A549 (cell line): ENCODE data around the gene BPIFB4. TPM values are rescaled to one million over a fixed set of nuclear protein-coding genes. Genes with fewer than 3 reads are reported as not detected.

Experiments used
- ATAC-seq, 2 experiments: fragments of 200-7000 bp in 1 of 2; fragments of >200 bp in 1 of 2; cut with Nextera tagmentation in 1 of 2; cut with Tn5 transposase in 1 of 2; 3 replicates each; pipeline versions ENCODE4 v1.8.0 to v1.9.1; 2018 to 2020; ENCODE audit warnings: mild to moderate bottlenecking in 1 of 2, moderate library complexity in 1 of 2
- CTCF ChIA-PET: fragments of 300-600 bp; sonication (Branson Sonifier 250); formaldehyde crosslinking; extraction: SDS; loops from one replicate; lab custom pipeline; 2021; ENCODE audit warnings: antibody characterized with exemption, inconsistent platforms; lab: Yijun Ruan, JAX
- POLR2A ChIA-PET: fragments of 350-600 bp; formaldehyde crosslinking; extraction: SDS; loops from one replicate; lab custom pipeline; 2021; ENCODE audit warnings: antibody characterized with exemption, inconsistent platforms; lab: Yijun Ruan, JAX
- DNase-seq, 2 experiments: peaks; one replicate each; pipeline versions ENCODE4 v3.0.0 to v3.0.0-alpha.2; 2011 to 2016; ENCODE audit warnings: low read depth in 1 of 2, low spot score in 1 of 2
- FAIRE-seq: peaks from 2 replicates; lab custom pipeline; 2011; peaks lifted over from hg19 to GRCh38; lab: Jason Lieb, UNC
- H3K27ac ChIP-seq, 2 experiments: fragments of >200 bp; sonication (Bioruptor Twin); formaldehyde crosslinking; 3 replicates each; pipeline ENCODE4 v1.5.1; 2016 to 2017
- H3K4me1 ChIP-seq: fragments of >200 bp; sonication (Bioruptor Twin); formaldehyde crosslinking; 3 replicates; pipeline ENCODE4 v1.6.1; 2016
- H3K4me2 ChIP-seq: fragments of >200 bp; sonication (Bioruptor Twin); formaldehyde crosslinking; 3 replicates; pipeline ENCODE4 v1.6.1; 2016
- H3K4me3 ChIP-seq: fragments of >200 bp; sonication (Bioruptor Twin); formaldehyde crosslinking; 3 replicates; pipeline ENCODE4 v1.5.1; 2016
- H3K9me3 ChIP-seq: fragments of >200 bp; sonication (Bioruptor Twin); formaldehyde crosslinking; 3 replicates; pipeline ENCODE4 v1.6.1; 2016
- BCL3 ChIP-seq: fragments of >200 bp; sonication (Bioruptor Twin); formaldehyde crosslinking; IDR thresholded peaks from 3 replicates; pipeline ENCODE4 v1.6.1; 2016
- CBX8 ChIP-seq: fragments of 200-600 bp; sonication (generic); IDR thresholded peaks from 2 replicates; pipeline ENCODE4 v1.6.1; 2016
- CHD2 ChIP-seq: fragments of 150-350 bp; IDR thresholded peaks from 2 replicates; pipeline ENCODE4 v1.6.1; 2014; ENCODE audit warnings: low read length; ENCODE audit not compliant: partially characterized antibody
- CTCF ChIP-seq: fragments of >200 bp; sonication (Bioruptor Twin); formaldehyde crosslinking; IDR thresholded peaks from 3 replicates; pipeline ENCODE4 v1.5.1; 2016
- EHMT2 ChIP-seq: fragments of 200-600 bp; sonication (generic); IDR thresholded peaks from 2 replicates; pipeline ENCODE4 v1.6.1; 2016; ENCODE audit warnings: antibody characterized with exemption, low read depth, mild to moderate bottlenecking, moderate library complexity
- FOSB ChIP-seq: fragments of 250-450 bp; sonication (Bioruptor Pico); IDR thresholded peaks from 2 replicates; pipeline ENCODE4 v1.5.0; 2020; ENCODE audit warnings: mild to moderate bottlenecking, moderate library complexity
- FOXS1 ChIP-seq: fragments of 250-450 bp; sonication (Bioruptor Pico); IDR thresholded peaks from 2 replicates; pipeline ENCODE4 v1.5.0; 2020; ENCODE audit warnings: mild to moderate bottlenecking, moderate library complexity
- GATA3 ChIP-seq: IDR thresholded peaks from 2 replicates; pipeline ENCODE4 v1.6.1; 2012; ENCODE audit warnings: borderline replicate concordance
- KDM1A ChIP-seq: fragments of 200-600 bp; sonication (generic); IDR thresholded peaks from 2 replicates; pipeline ENCODE4 v1.6.1; 2016; ENCODE audit warnings: low read depth, mild to moderate bottlenecking
- KDM5A ChIP-seq: fragments of 200-600 bp; sonication (generic); IDR thresholded peaks from 2 replicates; pipeline ENCODE4 v1.6.1; 2016; ENCODE audit warnings: antibody characterized with exemption, mild to moderate bottlenecking
- MAFK ChIP-seq: fragments of 450-650 bp; IDR thresholded peaks from 2 replicates; pipeline ENCODE4 v1.6.1; 2014; ENCODE audit not compliant: partially characterized antibody
- MAZ ChIP-seq: fragments of 150-350 bp; IDR thresholded peaks from 2 replicates; pipeline ENCODE4 v1.6.1; 2014; ENCODE audit warnings: antibody characterized with exemption, low read depth, low read length, borderline replicate concordance
- MYC ChIP-seq: IDR thresholded peaks from 2 replicates; pipeline ENCODE4 v1.6.1; 2012; ENCODE audit warnings: mild to moderate bottlenecking, inconsistent platforms, low read length, improper control_type of control experiment, borderline replicate concordance
- POLR2AphosphoS2 ChIP-seq: conservative IDR thresholded peaks from 2 replicates; pipeline ENCODE4 v1.6.1; 2012; ENCODE audit warnings: low read length, improper control_type of control experiment, inconsistent platforms
- RFX5 ChIP-seq: fragments of 450-650 bp; IDR thresholded peaks from 2 replicates; pipeline ENCODE4 v1.7.1; 2014; ENCODE audit warnings: antibody characterized with exemption, mild to moderate bottlenecking, moderate library complexity
- RNF2 ChIP-seq: fragments of 200-600 bp; sonication (generic); IDR thresholded peaks from 2 replicates; pipeline ENCODE4 v1.6.1; 2016; ENCODE audit warnings: low read depth, mild to moderate bottlenecking, antibody characterized with exemption, moderate library complexity, borderline replicate concordance
- SMC3 ChIP-seq: fragments of >200 bp; sonication (Bioruptor Twin); formaldehyde crosslinking; IDR thresholded peaks from 3 replicates; pipeline ENCODE4 v1.6.1; 2018; ENCODE audit warnings: inconsistent platforms
- TFCP2L1 ChIP-seq: fragments of 250-450 bp; sonication (Bioruptor Pico); IDR thresholded peaks from 2 replicates; pipeline ENCODE4 v1.5.0; 2021; ENCODE audit warnings: mild to moderate bottlenecking
- TP53 ChIP-seq: fragments of 250-450 bp; sonication (Bioruptor Pico); IDR thresholded peaks from 2 replicates; pipeline ENCODE4 v1.5.0; 2021; ENCODE audit warnings: mild to moderate bottlenecking, moderate library complexity
- ZFP36 ChIP-seq: fragments of 450-650 bp; IDR thresholded peaks from 2 replicates; pipeline ENCODE4 v1.6.1; 2014; ENCODE audit warnings: borderline replicate concordance; ENCODE audit not compliant: partially characterized antibody
- ZSCAN20 ChIP-seq: fragments of 250-450 bp; sonication (Bioruptor Pico); IDR thresholded peaks from 2 replicates; pipeline ENCODE4 v1.8.0; 2022; ENCODE audit warnings: mild to moderate bottlenecking, moderate library complexity
- WGBS: methylation state at CpG from one replicate; pipeline ENCODE4 v1.1.6; 2017; ENCODE audit errors: missing lambda C conversion rate; 5-methylcytosine and 5-hydroxymethylcytosine counted together
- polyA plus RNA-seq, 4 experiments: library from polyadenylated mRNA; depleted of rRNA in 3 of 4; stranded (reverse); fragments of >200 nt; fragmentation: RNase III in 1 of 4; extraction: RNeasy Plus Mini Kit Qiagen cat#74134 plus additional on column Dnase treatment in 1 of 4; gene quantifications; 2 replicates in 3 of 4; 3 replicates in 1 of 4; pipeline ENCODE4 v1.2.3, GENCODE V29; 2011 to 2017
- TF ChIP-seq, protein P1 (sequence below): fragments of 200-600 bp; sonication (generic); IDR thresholded peaks from 2 replicates; pipeline ENCODE4 v1.6.1; 2016; ENCODE audit warnings: antibody characterized with exemption, mild to moderate bottlenecking, moderate library complexity
- TF ChIP-seq, protein P2 (sequence below): fragments of 150-350 bp; IDR thresholded peaks from 2 replicates; pipeline ENCODE4 v1.6.1; 2014; ENCODE audit warnings: low read depth, mild to moderate bottlenecking, low read length
- TF ChIP-seq, protein P3 (sequence below): fragments of 250-450 bp; sonication (Bioruptor Pico); IDR thresholded peaks from 2 replicates; pipeline ENCODE4 v1.5.0; 2021; ENCODE audit warnings: mild to moderate bottlenecking, moderate library complexity, borderline replicate concordance

Gene BPIFB4
- polyA plus RNA-seq, 2 of the 4 experiments (the other 2 are of a cell fraction) = not detected

DNA sequence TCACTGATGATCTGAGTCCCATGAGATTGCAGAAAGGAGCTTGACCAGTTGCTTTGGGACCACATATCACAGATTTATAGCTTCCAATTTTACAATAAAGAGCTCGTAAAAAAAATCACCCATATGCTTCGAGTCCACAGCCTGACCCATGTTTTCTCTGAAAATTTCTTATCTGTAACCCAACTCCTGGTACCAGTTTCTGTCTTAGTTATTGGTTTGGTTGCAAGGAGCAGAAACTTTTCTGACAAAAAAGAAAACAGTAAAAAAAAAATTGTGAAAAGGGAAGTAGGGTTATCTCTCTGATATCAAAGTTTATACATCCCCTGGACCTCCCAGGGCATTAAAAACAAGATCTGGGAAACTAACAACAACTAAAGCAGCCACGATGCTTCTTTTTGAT lies 57.8 kb downstream of the BPIFB4 start:
- 10% methylated on average over 3 of the region's 3 CpGs for WGBS
- ATAC-seq = no peak
- TF ChIP-seq ZSCAN20 (CRISPR knock-in tag) (no peak), MAZ (no peak), RNF2 (no peak), EHMT2 (no peak), CHD2 (no peak), CBX8 (no peak)
- no peak overlapping the region for H3K4me3 ChIP-seq
- FAIRE-seq = no peak
- ChIA-PET POLR2A (no interaction called here), CTCF (no interaction called here)
- no peak for DNase-seq
- peaks cover 11% of the 10 kb centered on the region; the same call in 2 of the 3 replicates for H3K4me1 ChIP-seq
- H3K9me3 ChIP-seq = peaks cover 16% of the 10 kb centered on the region; the same call in 1 of the 3 replicates
- H3K4me2 ChIP-seq = no peak overlapping the region
- H3K27ac ChIP-seq = no peak overlapping the region

DNA sequence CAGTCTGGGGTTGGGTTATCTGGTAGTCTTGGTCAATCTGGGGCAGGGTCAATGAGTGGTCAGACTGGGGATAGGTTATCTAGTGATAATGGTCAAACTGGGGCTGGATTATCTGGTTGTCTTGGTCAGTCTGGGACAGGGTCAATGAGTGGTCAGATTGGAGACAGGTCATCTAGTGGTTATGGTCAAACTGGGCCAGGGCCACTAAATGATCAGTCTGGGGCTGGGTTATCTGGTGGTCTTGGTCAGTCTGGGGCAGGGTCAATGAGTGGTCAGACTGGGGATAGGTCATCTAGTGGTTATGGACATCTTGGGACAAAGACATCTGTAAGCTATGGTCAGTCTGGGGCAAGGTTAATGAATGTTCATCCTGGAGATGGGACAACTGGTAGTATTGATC lies 60.0 kb downstream of the BPIFB4 start:
- POLR2A ChIA-PET = no interaction called here
- no peak for FAIRE-seq

More for the DNA sequence above, 60.0 kb downstream of the BPIFB4 start:
- TF ChIP-seq MYC = no peak
- TF ChIP-seq FOSB (CRISPR knock-in tag) = no peak
- no peak for TF ChIP-seq FOXS1
- TF ChIP-seq KDM1A = no peak
- TF ChIP-seq CBX8 = no peak
- no peak for TF ChIP-seq POLR2AphosphoS2
- TF ChIP-seq MAFK = no peak
- TF ChIP-seq, protein P1, sequence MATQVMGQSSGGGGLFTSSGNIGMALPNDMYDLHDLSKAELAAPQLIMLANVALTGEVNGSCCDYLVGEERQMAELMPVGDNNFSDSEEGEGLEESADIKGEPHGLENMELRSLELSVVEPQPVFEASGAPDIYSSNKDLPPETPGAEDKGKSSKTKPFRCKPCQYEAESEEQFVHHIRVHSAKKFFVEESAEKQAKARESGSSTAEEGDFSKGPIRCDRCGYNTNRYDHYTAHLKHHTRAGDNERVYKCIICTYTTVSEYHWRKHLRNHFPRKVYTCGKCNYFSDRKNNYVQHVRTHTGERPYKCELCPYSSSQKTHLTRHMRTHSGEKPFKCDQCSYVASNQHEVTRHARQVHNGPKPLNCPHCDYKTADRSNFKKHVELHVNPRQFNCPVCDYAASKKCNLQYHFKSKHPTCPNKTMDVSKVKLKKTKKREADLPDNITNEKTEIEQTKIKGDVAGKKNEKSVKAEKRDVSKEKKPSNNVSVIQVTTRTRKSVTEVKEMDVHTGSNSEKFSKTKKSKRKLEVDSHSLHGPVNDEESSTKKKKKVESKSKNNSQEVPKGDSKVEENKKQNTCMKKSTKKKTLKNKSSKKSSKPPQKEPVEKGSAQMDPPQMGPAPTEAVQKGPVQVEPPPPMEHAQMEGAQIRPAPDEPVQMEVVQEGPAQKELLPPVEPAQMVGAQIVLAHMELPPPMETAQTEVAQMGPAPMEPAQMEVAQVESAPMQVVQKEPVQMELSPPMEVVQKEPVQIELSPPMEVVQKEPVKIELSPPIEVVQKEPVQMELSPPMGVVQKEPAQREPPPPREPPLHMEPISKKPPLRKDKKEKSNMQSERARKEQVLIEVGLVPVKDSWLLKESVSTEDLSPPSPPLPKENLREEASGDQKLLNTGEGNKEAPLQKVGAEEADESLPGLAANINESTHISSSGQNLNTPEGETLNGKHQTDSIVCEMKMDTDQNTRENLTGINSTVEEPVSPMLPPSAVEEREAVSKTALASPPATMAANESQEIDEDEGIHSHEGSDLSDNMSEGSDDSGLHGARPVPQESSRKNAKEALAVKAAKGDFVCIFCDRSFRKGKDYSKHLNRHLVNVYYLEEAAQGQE = no peak
- TF ChIP-seq, protein P2, sequence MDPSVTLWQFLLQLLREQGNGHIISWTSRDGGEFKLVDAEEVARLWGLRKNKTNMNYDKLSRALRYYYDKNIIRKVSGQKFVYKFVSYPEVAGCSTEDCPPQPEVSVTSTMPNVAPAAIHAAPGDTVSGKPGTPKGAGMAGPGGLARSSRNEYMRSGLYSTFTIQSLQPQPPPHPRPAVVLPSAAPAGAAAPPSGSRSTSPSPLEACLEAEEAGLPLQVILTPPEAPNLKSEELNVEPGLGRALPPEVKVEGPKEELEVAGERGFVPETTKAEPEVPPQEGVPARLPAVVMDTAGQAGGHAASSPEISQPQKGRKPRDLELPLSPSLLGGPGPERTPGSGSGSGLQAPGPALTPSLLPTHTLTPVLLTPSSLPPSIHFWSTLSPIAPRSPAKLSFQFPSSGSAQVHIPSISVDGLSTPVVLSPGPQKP = no peak
- TF ChIP-seq, protein P3, sequence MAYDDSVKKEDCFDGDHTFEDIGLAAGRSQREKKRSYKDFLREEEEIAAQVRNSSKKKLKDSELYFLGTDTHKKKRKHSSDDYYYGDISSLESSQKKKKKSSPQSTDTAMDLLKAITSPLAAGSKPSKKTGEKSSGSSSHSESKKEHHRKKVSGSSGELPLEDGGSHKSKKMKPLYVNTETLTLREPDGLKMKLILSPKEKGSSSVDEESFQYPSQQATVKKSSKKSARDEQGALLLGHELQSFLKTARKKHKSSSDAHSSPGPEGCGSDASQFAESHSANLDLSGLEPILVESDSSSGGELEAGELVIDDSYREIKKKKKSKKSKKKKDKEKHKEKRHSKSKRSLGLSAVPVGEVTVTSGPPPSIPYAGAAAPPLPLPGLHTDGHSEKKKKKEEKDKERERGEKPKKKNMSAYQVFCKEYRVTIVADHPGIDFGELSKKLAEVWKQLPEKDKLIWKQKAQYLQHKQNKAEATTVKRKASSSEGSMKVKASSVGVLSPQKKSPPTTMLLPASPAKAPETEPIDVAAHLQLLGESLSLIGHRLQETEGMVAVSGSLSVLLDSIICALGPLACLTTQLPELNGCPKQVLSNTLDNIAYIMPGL (CRISPR knock-in tag) = no peak
- TF ChIP-seq MAZ = no peak
- no peak for TF ChIP-seq SMC3
- TF ChIP-seq ZFP36 = no peak
- no peak for TF ChIP-seq TP53
- no peak for TF ChIP-seq GATA3
- no peak for TF ChIP-seq CTCF
- TF ChIP-seq RFX5 = no peak
- TF ChIP-seq BCL3 = no peak
- TF ChIP-seq TFCP2L1 (CRISPR knock-in tag) = no peak
- TF ChIP-seq KDM5A = no peak
- Histone ChIP-seq H3K4me2 (no peak overlapping the region), H3K27ac (no peak overlapping the region), H3K4me3 (no peak overlapping the region), H3K4me1 (no peaks in the 10 kb centered on the region), H3K9me3 (peaks cover 23% of the 10 kb centered on the region; the same call in 2 of the 3 replicates)
- ATAC-seq (no peak), DNase-seq (no peak)
- CTCF ChIA-PET = no interaction called here
